ENCODE data around the gene IGFBP1. TPM values are rescaled to one million over a fixed set of nuclear protein-coding genes. Genes with fewer than 3 reads are reported as not detected.

IGFBP1 gene
- total and polyA plus RNA-seq, 2 experiments from 2014 or later, result not detected

DNA sequence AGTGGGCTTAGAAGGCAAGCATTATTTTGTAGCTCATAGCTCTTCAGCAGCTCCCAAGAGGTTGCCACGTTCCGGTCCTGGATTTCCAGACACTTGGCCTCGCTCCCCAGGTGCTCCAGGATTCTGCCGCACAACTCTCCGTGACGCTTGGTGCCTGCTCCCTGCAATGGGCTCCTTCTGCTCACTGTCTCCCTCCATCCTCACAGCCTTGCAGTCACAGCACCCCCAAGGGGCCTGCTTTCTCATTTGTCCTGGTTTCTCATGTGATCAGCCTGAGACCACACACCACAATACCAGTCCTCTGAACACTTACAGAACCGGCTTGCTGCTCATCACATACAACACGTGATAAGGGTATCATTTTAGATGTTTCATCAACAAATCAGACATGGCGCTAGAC is 23.0 kb downstream of the IGFBP1 start:
- H3K4me3 Mint-ChIP-seq, result no peak overlapping the region
- no peaks in the 10 kb centered on the region for H3K27me3 ChIP-seq (ENCODE audit: insufficient read depth)
- no peak overlapping the region for H3K27ac ChIP-seq (ENCODE audit: low read depth)
- H3K36me3 ChIP-seq (ENCODE audit: insufficient read depth), result no peaks in the 10 kb centered on the region
- ATAC-seq, result peak; percentile 41; the same call in 2 of the 3 replicates
- H3K79me2 ChIP-seq (replicated peaks; ENCODE audit: insufficient read depth), result no peaks in the 10 kb centered on the region
- peaks cover 13% of the 10 kb centered on the region; the same call in 2 of the 3 replicates for H3K36me3 Mint-ChIP-seq (ENCODE audit: low read depth)
- H3K9me2 ChIP-seq (ENCODE audit: insufficient read depth), result no peaks in the 10 kb centered on the region
- H3K9me3 Mint-ChIP-seq, result no peaks in the 10 kb centered on the region
- no peaks in the 10 kb centered on the region for H3K4me1 Mint-ChIP-seq
- H3K4me3 ChIP-seq, result no peak overlapping the region
- H4K20me1 ChIP-seq (replicated peaks; ENCODE audit: insufficient read depth), result no peaks in the 10 kb centered on the region
- no peak overlapping the region for H3K4me2 ChIP-seq
- DNase-seq (ENCODE audit: low spot score), result no peak
- TF ChIP-seq, protein P1, sequence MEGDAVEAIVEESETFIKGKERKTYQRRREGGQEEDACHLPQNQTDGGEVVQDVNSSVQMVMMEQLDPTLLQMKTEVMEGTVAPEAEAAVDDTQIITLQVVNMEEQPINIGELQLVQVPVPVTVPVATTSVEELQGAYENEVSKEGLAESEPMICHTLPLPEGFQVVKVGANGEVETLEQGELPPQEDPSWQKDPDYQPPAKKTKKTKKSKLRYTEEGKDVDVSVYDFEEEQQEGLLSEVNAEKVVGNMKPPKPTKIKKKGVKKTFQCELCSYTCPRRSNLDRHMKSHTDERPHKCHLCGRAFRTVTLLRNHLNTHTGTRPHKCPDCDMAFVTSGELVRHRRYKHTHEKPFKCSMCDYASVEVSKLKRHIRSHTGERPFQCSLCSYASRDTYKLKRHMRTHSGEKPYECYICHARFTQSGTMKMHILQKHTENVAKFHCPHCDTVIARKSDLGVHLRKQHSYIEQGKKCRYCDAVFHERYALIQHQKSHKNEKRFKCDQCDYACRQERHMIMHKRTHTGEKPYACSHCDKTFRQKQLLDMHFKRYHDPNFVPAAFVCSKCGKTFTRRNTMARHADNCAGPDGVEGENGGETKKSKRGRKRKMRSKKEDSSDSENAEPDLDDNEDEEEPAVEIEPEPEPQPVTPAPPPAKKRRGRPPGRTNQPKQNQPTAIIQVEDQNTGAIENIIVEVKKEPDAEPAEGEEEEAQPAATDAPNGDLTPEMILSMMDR (conservative IDR thresholded peaks at IDR 0.05; ENCODE audit: low read depth in 2 of 2), result peak in 1 of 2 experiments; percentile 35; a peak in 1 of 4 replicates
- TF ChIP-seq, protein P2, sequence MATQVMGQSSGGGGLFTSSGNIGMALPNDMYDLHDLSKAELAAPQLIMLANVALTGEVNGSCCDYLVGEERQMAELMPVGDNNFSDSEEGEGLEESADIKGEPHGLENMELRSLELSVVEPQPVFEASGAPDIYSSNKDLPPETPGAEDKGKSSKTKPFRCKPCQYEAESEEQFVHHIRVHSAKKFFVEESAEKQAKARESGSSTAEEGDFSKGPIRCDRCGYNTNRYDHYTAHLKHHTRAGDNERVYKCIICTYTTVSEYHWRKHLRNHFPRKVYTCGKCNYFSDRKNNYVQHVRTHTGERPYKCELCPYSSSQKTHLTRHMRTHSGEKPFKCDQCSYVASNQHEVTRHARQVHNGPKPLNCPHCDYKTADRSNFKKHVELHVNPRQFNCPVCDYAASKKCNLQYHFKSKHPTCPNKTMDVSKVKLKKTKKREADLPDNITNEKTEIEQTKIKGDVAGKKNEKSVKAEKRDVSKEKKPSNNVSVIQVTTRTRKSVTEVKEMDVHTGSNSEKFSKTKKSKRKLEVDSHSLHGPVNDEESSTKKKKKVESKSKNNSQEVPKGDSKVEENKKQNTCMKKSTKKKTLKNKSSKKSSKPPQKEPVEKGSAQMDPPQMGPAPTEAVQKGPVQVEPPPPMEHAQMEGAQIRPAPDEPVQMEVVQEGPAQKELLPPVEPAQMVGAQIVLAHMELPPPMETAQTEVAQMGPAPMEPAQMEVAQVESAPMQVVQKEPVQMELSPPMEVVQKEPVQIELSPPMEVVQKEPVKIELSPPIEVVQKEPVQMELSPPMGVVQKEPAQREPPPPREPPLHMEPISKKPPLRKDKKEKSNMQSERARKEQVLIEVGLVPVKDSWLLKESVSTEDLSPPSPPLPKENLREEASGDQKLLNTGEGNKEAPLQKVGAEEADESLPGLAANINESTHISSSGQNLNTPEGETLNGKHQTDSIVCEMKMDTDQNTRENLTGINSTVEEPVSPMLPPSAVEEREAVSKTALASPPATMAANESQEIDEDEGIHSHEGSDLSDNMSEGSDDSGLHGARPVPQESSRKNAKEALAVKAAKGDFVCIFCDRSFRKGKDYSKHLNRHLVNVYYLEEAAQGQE (IDR thresholded peaks at IDR 0.05; ENCODE audit: unreplicated experiment), result no peak
- H3K27me3 Mint-ChIP-seq (ENCODE audit: insufficient read depth, low read depth, poor library complexity), result no peaks in the 10 kb centered on the region
- H3K27ac Mint-ChIP-seq, result no peak overlapping the region
- no peaks in the 10 kb centered on the region for H3F3A ChIP-seq (replicated peaks; ENCODE audit: low read depth)
- no peaks in the 10 kb centered on the region for H3K4me1 ChIP-seq (ENCODE audit: insufficient read depth)
- no peak overlapping the region for H2AFZ ChIP-seq

DNA sequence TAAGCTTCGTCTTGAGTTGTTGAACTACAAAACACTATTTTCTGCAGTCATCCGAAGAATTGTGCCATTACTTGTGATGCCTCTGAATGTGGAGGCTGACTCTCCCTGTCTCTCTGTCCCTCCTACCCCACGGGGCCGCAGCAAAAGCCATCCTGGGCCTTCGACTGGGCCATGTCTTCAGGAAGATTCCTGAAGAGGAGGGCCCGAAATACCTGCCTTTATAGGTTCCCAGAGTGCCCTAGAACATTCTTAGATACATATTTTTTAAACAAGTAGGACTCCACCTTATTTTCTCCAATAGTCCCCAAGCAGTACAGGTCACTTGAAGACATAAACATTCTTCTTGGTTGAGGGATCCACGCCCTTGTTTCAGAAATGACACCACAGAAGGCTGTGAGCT is 24.7 kb downstream of the IGFBP1 start:
- no peak overlapping the region for H3K27ac Mint-ChIP-seq
- Histone ChIP-seq H3K79me2 (replicated peaks; ENCODE audit: insufficient read depth) (no peaks in the 10 kb centered on the region), H3K4me1 (ENCODE audit: insufficient read depth) (0 out of 2 replicates have a peak, but pooled peaks cover 3% of the 10 kb centered on the region), H3K27ac (ENCODE audit: low read depth) (no peak overlapping the region), H3K4me2 (no peak overlapping the region), H3F3A (replicated peaks; ENCODE audit: low read depth) (no peaks in the 10 kb centered on the region), H3K4me3 (no peak overlapping the region), H3K9me2 (ENCODE audit: insufficient read depth) (no peaks in the 10 kb centered on the region), H4K20me1 (replicated peaks; ENCODE audit: insufficient read depth) (no peaks in the 10 kb centered on the region), H3K36me3 (ENCODE audit: insufficient read depth) (no peaks in the 10 kb centered on the region), H3K27me3 (ENCODE audit: insufficient read depth) (peaks cover 4% of the 10 kb centered on the region), H2AFZ (no peak overlapping the region)
- ATAC-seq (no peak), DNase-seq (ENCODE audit: low spot score) (no peak)
- H3K36me3 Mint-ChIP-seq (ENCODE audit: low read depth), result peaks cover 13% of the 10 kb centered on the region; the same call in 2 of the 3 replicates
- H3K27me3 Mint-ChIP-seq (ENCODE audit: insufficient read depth, low read depth, poor library complexity), result peaks cover 7% of the 10 kb centered on the region
- TF ChIP-seq POLR2AphosphoS5 (IDR thresholded peaks at IDR 0.05; ENCODE audit: low read depth) (no peak), NANOG (IDR thresholded peaks at IDR 0.05; ENCODE audit: borderline replicate concordance) (no peak), EZH2phosphoT487 (IDR thresholded peaks at IDR 0.05; ENCODE audit: unreplicated experiment) (no peak), STAT1 (IDR thresholded peaks at IDR 0.05; ENCODE audit: unreplicated experiment) (no peak)
- TF ChIP-seq, protein P3, sequence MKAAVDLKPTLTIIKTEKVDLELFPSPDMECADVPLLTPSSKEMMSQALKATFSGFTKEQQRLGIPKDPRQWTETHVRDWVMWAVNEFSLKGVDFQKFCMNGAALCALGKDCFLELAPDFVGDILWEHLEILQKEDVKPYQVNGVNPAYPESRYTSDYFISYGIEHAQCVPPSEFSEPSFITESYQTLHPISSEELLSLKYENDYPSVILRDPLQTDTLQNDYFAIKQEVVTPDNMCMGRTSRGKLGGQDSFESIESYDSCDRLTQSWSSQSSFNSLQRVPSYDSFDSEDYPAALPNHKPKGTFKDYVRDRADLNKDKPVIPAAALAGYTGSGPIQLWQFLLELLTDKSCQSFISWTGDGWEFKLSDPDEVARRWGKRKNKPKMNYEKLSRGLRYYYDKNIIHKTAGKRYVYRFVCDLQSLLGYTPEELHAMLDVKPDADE (IDR thresholded peaks at IDR 0.05), result no peak
- no peaks in the 10 kb centered on the region for H3K9me3 Mint-ChIP-seq
- H3K4me1 Mint-ChIP-seq, result 0 out of 3 replicates have a peak, but pooled peaks cover 1% of the 10 kb centered on the region
- H3K4me3 Mint-ChIP-seq, result no peak overlapping the region
